ENCODE data around the gene VSIG8.

Gene VSIG8

DNA sequence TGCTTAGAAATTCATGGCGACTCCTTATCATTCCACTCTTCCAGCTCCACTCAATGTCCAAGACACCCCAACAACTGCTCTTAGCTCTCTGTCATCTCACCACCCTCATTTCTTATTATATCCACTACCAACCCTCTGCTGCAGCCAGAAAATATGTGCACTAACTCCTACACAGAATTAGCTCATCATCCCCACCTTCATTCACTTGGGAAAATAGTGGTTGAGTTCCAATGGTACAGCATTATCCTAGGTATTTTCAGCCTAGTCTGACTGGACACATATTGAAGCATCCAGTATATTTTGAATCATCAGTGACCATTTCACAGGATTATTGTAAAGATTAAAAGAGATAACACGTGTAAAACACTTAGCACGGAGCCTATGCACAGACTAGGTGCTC lies 16.7 kb upstream of the VSIG8 start:
- ATAC-seq: no peak
- TF ChIP-seq CSRNP3 (CRISPR knock-in tag; IDR thresholded peaks at IDR 0.05) (no peak), TCF4 (CRISPR knock-in tag; IDR thresholded peaks at IDR 0.05; ENCODE audit: borderline replicate concordance) (no peak)

DNA sequence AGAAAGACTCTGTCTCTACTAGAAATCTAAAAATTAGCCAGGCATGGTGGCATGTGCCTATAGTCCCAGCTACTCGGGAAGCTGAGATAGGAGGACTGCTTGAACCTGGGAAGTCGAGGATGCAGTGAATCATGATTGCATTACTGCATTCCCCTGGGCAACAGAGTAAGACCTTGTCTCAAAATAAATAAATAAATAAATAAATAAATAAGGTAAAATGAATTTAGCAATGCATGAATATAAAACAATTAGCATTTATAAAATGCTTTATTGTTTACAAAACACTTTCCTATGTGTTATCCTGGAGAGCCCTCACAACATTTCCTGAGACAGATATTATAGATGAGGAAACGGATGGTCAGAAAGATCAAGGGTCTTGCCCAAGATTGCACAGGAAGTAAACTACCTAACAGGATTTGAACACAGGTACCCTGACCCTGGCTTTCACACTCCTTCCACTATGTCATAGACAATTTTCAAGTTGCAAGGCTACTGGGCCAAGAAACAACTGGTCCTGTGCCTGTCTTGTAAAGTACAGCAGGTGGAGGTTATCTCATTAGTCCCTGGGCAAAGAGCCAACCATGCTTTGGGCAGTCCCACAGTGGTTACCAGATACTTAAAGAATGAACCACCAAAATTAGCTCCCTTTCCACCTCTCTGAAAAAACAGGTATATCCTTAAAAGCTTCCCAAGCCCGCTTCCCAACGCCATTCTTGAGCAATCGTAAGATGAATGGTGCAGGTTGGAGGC lies 15.4 kb upstream of the VSIG8 start:
- ATAC-seq: no peak
- TF ChIP-seq ZC3H10 (CRISPR knock-in tag; IDR thresholded peaks at IDR 0.05) (no peak), ZFP30 (CRISPR knock-in tag; IDR thresholded peaks at IDR 0.05) (no peak), ZNF70 (CRISPR knock-in tag; IDR thresholded peaks at IDR 0.05) (no peak), GLIS3 (CRISPR knock-in tag; IDR thresholded peaks at IDR 0.05) (no peak)
- TF ChIP-seq, protein P1, sequence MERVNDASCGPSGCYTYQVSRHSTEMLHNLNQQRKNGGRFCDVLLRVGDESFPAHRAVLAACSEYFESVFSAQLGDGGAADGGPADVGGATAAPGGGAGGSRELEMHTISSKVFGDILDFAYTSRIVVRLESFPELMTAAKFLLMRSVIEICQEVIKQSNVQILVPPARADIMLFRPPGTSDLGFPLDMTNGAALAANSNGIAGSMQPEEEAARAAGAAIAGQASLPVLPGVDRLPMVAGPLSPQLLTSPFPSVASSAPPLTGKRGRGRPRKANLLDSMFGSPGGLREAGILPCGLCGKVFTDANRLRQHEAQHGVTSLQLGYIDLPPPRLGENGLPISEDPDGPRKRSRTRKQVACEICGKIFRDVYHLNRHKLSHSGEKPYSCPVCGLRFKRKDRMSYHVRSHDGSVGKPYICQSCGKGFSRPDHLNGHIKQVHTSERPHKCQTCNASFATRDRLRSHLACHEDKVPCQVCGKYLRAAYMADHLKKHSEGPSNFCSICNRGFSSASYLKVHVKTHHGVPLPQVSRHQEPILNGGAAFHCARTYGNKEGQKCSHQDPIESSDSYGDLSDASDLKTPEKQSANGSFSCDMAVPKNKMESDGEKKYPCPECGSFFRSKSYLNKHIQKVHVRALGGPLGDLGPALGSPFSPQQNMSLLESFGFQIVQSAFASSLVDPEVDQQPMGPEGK (CRISPR knock-in tag; IDR thresholded peaks at IDR 0.05; ENCODE audit: borderline replicate concordance): no peak

DNA sequence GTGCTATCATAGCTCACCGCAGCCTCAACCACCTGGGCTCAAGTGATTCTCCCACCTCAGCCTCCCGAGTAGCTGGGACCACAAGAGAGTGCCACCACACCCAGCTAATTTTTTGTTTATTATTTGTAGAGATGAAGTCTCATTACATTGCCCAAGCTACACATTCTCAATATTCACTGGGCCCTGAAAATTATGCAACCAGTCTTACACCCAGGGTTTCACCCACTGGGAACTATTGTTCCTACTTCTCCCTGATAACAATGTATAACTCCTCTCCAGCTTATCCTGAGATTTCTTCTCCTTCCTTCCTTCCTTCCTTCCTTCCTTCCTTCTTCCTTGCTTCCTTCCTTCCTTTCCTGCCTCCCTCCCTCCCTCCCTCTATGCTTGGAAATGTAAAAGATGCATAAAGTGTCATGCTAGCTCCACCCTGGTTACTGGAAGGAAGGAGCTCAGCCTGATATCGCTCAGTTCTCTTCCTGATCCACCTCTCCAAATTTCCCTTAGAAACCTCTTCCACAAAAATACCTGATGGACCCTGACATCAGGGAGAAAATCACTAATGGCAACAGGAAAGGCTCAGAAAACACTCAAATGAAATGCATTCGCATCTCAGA lies 11.2 kb upstream of the VSIG8 start:
- TF ChIP-seq PPARA (CRISPR knock-in tag; IDR thresholded peaks at IDR 0.05; ENCODE audit: borderline replicate concordance) (no peak), ZC3H10 (CRISPR knock-in tag; IDR thresholded peaks at IDR 0.05) (no peak), GLIS3 (CRISPR knock-in tag; IDR thresholded peaks at IDR 0.05) (no peak), BACH2 (CRISPR knock-in tag; IDR thresholded peaks at IDR 0.05; ENCODE audit: borderline replicate concordance) (no peak), ZNF565 (CRISPR knock-in tag; conservative IDR thresholded peaks at IDR 0.05; ENCODE audit: low read depth) (no peak), POU6F1 (CRISPR knock-in tag; IDR thresholded peaks at IDR 0.05; ENCODE audit: borderline replicate concordance, low read depth) (no peak), ZFP30 (CRISPR knock-in tag; IDR thresholded peaks at IDR 0.05) (no peak), ESRRG (CRISPR knock-in tag; IDR thresholded peaks at IDR 0.05) (no peak), OSR1 (CRISPR knock-in tag; IDR thresholded peaks at IDR 0.05) (no peak)
- TF ChIP-seq, protein P2, sequence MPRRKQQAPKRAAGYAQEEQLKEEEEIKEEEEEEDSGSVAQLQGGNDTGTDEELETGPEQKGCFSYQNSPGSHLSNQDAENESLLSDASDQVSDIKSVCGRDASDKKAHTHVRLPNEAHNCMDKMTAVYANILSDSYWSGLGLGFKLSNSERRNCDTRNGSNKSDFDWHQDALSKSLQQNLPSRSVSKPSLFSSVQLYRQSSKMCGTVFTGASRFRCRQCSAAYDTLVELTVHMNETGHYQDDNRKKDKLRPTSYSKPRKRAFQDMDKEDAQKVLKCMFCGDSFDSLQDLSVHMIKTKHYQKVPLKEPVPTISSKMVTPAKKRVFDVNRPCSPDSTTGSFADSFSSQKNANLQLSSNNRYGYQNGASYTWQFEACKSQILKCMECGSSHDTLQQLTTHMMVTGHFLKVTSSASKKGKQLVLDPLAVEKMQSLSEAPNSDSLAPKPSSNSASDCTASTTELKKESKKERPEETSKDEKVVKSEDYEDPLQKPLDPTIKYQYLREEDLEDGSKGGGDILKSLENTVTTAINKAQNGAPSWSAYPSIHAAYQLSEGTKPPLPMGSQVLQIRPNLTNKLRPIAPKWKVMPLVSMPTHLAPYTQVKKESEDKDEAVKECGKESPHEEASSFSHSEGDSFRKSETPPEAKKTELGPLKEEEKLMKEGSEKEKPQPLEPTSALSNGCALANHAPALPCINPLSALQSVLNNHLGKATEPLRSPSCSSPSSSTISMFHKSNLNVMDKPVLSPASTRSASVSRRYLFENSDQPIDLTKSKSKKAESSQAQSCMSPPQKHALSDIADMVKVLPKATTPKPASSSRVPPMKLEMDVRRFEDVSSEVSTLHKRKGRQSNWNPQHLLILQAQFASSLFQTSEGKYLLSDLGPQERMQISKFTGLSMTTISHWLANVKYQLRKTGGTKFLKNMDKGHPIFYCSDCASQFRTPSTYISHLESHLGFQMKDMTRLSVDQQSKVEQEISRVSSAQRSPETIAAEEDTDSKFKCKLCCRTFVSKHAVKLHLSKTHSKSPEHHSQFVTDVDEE (CRISPR knock-in tag; IDR thresholded peaks at IDR 0.05): no peak
- ATAC-seq: no peak

DNA sequence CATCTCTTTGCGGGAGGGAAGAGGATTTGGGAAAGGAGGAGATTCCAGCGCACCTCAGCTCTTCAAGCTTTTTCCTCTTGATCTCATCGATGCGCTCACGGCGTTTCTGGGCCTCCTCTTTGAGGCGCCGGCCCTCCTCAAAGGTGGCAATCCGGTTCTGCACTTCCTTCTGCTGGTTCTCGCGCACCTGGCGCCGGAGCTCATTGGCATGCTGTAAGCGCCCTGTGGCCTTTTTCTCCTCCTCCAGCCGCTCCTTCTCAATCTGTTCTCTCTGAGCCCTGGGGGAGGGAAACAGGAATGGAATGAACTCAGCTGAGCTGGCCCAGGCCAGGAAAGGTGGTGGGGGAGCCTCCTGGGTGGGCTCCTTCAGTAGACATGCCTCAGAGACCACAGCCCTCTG lies 10.4 kb upstream of the VSIG8 start:
- ATAC-seq: no peak
- TF ChIP-seq BACH2 (CRISPR knock-in tag; IDR thresholded peaks at IDR 0.05; ENCODE audit: borderline replicate concordance): no peak
- TF ChIP-seq ZNF8 (CRISPR knock-in tag; IDR thresholded peaks at IDR 0.05): no peak
- no peak for TF ChIP-seq ZNF565 (CRISPR knock-in tag; conservative IDR thresholded peaks at IDR 0.05; ENCODE audit: low read depth)
- no peak for TF ChIP-seq ZFP30 (CRISPR knock-in tag; IDR thresholded peaks at IDR 0.05)

GRCh38 chr1:159870704-159871103 lies 8.2 kb upstream of the VSIG8 start:
- TF ChIP-seq, protein P2 (CRISPR knock-in tag; IDR thresholded peaks at IDR 0.05): no peak
- TF ChIP-seq RARB (CRISPR knock-in tag; IDR thresholded peaks at IDR 0.05) (no peak), ISL1 (CRISPR knock-in tag; IDR thresholded peaks at IDR 0.05) (no peak), ARNTL (CRISPR knock-in tag; IDR thresholded peaks at IDR 0.05; ENCODE audit: borderline replicate concordance, low read depth) (no peak), ZC3H10 (CRISPR knock-in tag; IDR thresholded peaks at IDR 0.05) (no peak), ZNF565 (CRISPR knock-in tag; conservative IDR thresholded peaks at IDR 0.05; ENCODE audit: low read depth) (no peak), OSR1 (CRISPR knock-in tag; IDR thresholded peaks at IDR 0.05) (no peak), GLIS3 (CRISPR knock-in tag; IDR thresholded peaks at IDR 0.05) (no peak)

More at GRCh38 chr1:159870704-159871103, 8.2 kb upstream of the VSIG8 start:
- ATAC-seq: no peak

Measured in SK-N-SH treated with all-trans-retinoic acid at 6 μM for 48 hours (cell line).